ENCODE data around the gene SNX9. TPM values are rescaled to one million over a fixed set of nuclear protein-coding genes. Genes with fewer than 3 reads are reported as not detected.

SNX9 gene
- total RNA-seq, 1 experiment from 2014 or later, result 31.3 TPM

GRCh38 chr6:157788180-157788579 lies 34.9 kb upstream of the SNX9 start:
- WGBS (ENCODE audit: extremely low coverage, insufficient read length, low lambda C conversion rate), result no CpG with 5 or more reads among the region's 1 CpG

More at GRCh38 chr6:157788180-157788579, 34.9 kb upstream of the SNX9 start:
- Histone ChIP-seq H3K27ac (ENCODE audit: insufficient read length, low read depth, low read length) (no peak overlapping the region), H4K91ac (ENCODE audit: insufficient read length, low read depth, low read length) (no peak overlapping the region), H3K4me2 (ENCODE audit: insufficient read depth, insufficient read length, low read length) (no peak overlapping the region), H3K18ac (ENCODE audit: insufficient read length, low read depth, low read length) (no peak overlapping the region), H4K5ac (ENCODE audit: insufficient read length, low read depth, low read length) (no peak overlapping the region), H3K9ac (ENCODE audit: extremely low read depth, insufficient read length, low read length) (no peak overlapping the region), H2BK15ac (ENCODE audit: low read depth, low read length) (no peak overlapping the region), H2AFZ (ENCODE audit: low read length) (no peak overlapping the region), H3T11ph (ENCODE audit: low read length) (no peak overlapping the region), H3K9me3 (ENCODE audit: control insufficient read depth, low read depth, low read length) (no peaks in the 10 kb centered on the region), H4K8ac (replicated peaks; ENCODE audit: insufficient read length, low read depth, low read length) (no peak overlapping the region), H4K20me1 (ENCODE audit: control insufficient read depth, insufficient read depth, insufficient read length) (no peaks in the 10 kb centered on the region), H2BK12ac (ENCODE audit: insufficient read length, low read depth, low read length) (no peak overlapping the region), H3K27me3 (ENCODE audit: insufficient read depth, low read length) (no peaks in the 10 kb centered on the region), H3K23me2 (ENCODE audit: insufficient read length, low read depth, low read length, poor library complexity, severe bottlenecking) (no peaks in the 10 kb centered on the region), H3K79me2 (ENCODE audit: insufficient read depth, low read length) (no peaks in the 10 kb centered on the region), H2AK5ac (ENCODE audit: insufficient read length, low read length) (no peak overlapping the region), H2BK5ac (ENCODE audit: insufficient read length, low read length) (no peak overlapping the region), H3K23ac (ENCODE audit: insufficient read length, low read depth, low read length) (no peak overlapping the region), H3K4ac (ENCODE audit: low read depth, low read length) (no peak overlapping the region), H3K4me1 (ENCODE audit: insufficient read depth, low read length) (no peaks in the 10 kb centered on the region; the same call in 1 of the 2 replicates), H3K56ac (ENCODE audit: insufficient read length, low read depth, low read length) (no peak overlapping the region), H2BK20ac (ENCODE audit: low read depth, low read length, poor library complexity, severe bottlenecking) (no peak overlapping the region), H3K79me1 (ENCODE audit: insufficient read depth, low read depth, low read length, poor library complexity, severe bottlenecking) (no peaks in the 10 kb centered on the region), H3K14ac (ENCODE audit: insufficient read depth, low read length) (no peak overlapping the region), H2BK120ac (ENCODE audit: low read depth, low read length, poor library complexity, severe bottlenecking) (no peak overlapping the region)
- H3K36me3 Mint-ChIP-seq (ENCODE audit: insufficient read depth in 1 of 3, low read depth in 3 of 3), result no peaks in the 10 kb centered on the region
- DNase-seq, result no peak
- peaks cover 2% of the 10 kb centered on the region; the same call in 1 of the 2 replicates for H3K27me3 Mint-ChIP-seq (ENCODE audit: low read depth)
- H3K27ac Mint-ChIP-seq, result no peak overlapping the region
- no peaks in the 10 kb centered on the region; a peak in 1 of 5 replicates for H3K9me3 Mint-ChIP-seq
- no peak overlapping the region for H3K4me3 Mint-ChIP-seq
- TF ChIP-seq, protein P1, sequence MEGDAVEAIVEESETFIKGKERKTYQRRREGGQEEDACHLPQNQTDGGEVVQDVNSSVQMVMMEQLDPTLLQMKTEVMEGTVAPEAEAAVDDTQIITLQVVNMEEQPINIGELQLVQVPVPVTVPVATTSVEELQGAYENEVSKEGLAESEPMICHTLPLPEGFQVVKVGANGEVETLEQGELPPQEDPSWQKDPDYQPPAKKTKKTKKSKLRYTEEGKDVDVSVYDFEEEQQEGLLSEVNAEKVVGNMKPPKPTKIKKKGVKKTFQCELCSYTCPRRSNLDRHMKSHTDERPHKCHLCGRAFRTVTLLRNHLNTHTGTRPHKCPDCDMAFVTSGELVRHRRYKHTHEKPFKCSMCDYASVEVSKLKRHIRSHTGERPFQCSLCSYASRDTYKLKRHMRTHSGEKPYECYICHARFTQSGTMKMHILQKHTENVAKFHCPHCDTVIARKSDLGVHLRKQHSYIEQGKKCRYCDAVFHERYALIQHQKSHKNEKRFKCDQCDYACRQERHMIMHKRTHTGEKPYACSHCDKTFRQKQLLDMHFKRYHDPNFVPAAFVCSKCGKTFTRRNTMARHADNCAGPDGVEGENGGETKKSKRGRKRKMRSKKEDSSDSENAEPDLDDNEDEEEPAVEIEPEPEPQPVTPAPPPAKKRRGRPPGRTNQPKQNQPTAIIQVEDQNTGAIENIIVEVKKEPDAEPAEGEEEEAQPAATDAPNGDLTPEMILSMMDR (conservative IDR thresholded peaks at IDR 0.05), result no peak
- H3K4me1 Mint-ChIP-seq, result no peaks in the 10 kb centered on the region

All from H9 (cell line).